ENCODE data around the gene MYH14. TPM values are rescaled to one million over a fixed set of nuclear protein-coding genes. Genes with fewer than 3 reads are reported as not detected.
A peak's percentile ranks its signal among the peaks of the same experiment; 100 is the strongest.

Gene MYH14
- total and polyA plus RNA-seq, 2 of the 13 experiments (the other 11 are each of a cell fraction or from before 2014, with no cell fraction given), result 5.5 to 5.8 TPM

DNA sequence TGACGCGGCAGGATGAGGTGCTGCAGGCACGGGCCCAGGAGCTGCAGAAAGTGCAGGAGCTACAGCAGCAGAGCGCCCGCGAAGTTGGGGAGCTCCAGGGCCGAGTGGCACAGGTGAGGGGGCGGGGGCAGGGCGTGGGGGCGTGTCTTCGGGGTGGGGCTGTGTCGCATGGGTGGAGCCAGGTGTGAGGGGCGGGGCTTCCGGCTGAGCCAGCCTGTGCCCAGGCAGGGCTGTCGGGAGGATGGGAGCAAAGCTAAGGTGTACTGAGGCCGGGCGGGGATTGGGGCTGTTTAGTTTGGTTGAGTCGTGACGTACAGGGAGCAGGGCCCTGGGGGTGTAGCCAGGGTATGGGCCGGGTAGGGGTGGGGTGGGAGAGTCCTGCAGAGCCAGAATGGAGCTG lies 63.5 kb downstream of the MYH14 start:
- no peak for DNase-seq (ENCODE audit: low spot score)

More for the DNA sequence above, 63.5 kb downstream of the MYH14 start:
- 78% methylated on average over 14 of the region's 20 CpGs for WGBS (ENCODE audit: low lambda C conversion rate)
- Histone ChIP-seq H3K4me2 (ENCODE audit: low read depth, low read length) (peak overlapping the region; percentile 23; the same call in 1 of the 2 replicates), H3K36me3 (replicated peaks in 1 of 2; ENCODE audit: control insufficient read depth in 1 of 2, insufficient read depth in 2 of 2, low read length in 2 of 2) (peaks cover 0 to 2% of the 10 kb centered on the region in 2 experiments; a peak in 3 of 5 replicates), H3K27ac (ENCODE audit: extremely low read length, insufficient read depth, low read length) (no peak overlapping the region), H4K20me1 (ENCODE audit: insufficient read depth, low read length) (no peaks in the 10 kb centered on the region), H3K9me3 (ENCODE audit: low read length) (no peaks in the 10 kb centered on the region), H3K4me3 (replicated peaks in 1 of 3; ENCODE audit: insufficient read depth in 1 of 3, low read depth in 2 of 3, low read length in 3 of 3) (no peak overlapping the region), H3K9ac (ENCODE audit: insufficient read depth, low read depth, low read length) (no peak overlapping the region), H3K27me3 (ENCODE audit: control insufficient read depth in 1 of 2, insufficient read depth in 2 of 2, low read length in 2 of 2) (no peaks in the 10 kb centered on the region), H3K4me1 (ENCODE audit: insufficient read depth, low read length) (peaks cover 12% of the 10 kb centered on the region), H3K79me2 (ENCODE audit: insufficient read depth, low read length) (no peaks in the 10 kb centered on the region), H2AFZ (ENCODE audit: low read length) (no peak overlapping the region)
- TF ChIP-seq HNRNPK (IDR thresholded peaks at IDR 0.05; ENCODE audit: low read depth, low read length, poor library complexity, severe bottlenecking) (no peak), ZFP91 (CRISPR knock-in tag; IDR thresholded peaks at IDR 0.05; ENCODE audit: borderline replicate concordance) (no peak), GABPB1 (CRISPR knock-in tag; IDR thresholded peaks at IDR 0.05) (no peak), EEA1 (CRISPR knock-in tag; IDR thresholded peaks at IDR 0.05; ENCODE audit: borderline replicate concordance) (no peak), PTBP1 (IDR thresholded peaks at IDR 0.05; ENCODE audit: low read depth, low read length, poor library complexity, severe bottlenecking) (no peak), ZNF788 (CRISPR knock-in tag; IDR thresholded peaks at IDR 0.05; ENCODE audit: borderline replicate concordance) (no peak), RNF2 (conservative IDR thresholded peaks at IDR 0.05; ENCODE audit: low read depth) (no peak), U2AF1 (optimal IDR thresholded peaks at IDR 0.05; ENCODE audit: low read depth, low read length) (no peak), ZNF777 (CRISPR knock-in tag; IDR thresholded peaks at IDR 0.05) (no peak), ZSCAN31 (CRISPR knock-in tag; IDR thresholded peaks at IDR 0.05; ENCODE audit: low read depth) (no peak), PCBP1 (IDR thresholded peaks at IDR 0.05; ENCODE audit: borderline replicate concordance, low read depth, low read length) (no peak), ZNF160 (CRISPR knock-in tag; IDR thresholded peaks at IDR 0.05) (no peak), ZNF749 (CRISPR knock-in tag; IDR thresholded peaks at IDR 0.05; ENCODE audit: borderline replicate concordance) (no peak), ZNF614 (CRISPR knock-in tag; IDR thresholded peaks at IDR 0.05; ENCODE audit: borderline replicate concordance) (no peak), ZFP41 (CRISPR knock-in tag; IDR thresholded peaks at IDR 0.05; ENCODE audit: borderline replicate concordance) (no peak), ZNF333 (CRISPR knock-in tag; IDR thresholded peaks at IDR 0.05; ENCODE audit: borderline replicate concordance) (no peak), MNT (IDR thresholded peaks at IDR 0.05) (no peak), ZNF883 (CRISPR knock-in tag; IDR thresholded peaks at IDR 0.05; ENCODE audit: not compliant biosample characterization) (no peak), HNF4G (IDR thresholded peaks at IDR 0.05; ENCODE audit: borderline replicate concordance, low read depth, low read length) (no peak), HNF4G (CRISPR knock-in tag; IDR thresholded peaks at IDR 0.05; ENCODE audit: borderline replicate concordance, low read depth) (no peak)
- TF ChIP-seq, protein P1, sequence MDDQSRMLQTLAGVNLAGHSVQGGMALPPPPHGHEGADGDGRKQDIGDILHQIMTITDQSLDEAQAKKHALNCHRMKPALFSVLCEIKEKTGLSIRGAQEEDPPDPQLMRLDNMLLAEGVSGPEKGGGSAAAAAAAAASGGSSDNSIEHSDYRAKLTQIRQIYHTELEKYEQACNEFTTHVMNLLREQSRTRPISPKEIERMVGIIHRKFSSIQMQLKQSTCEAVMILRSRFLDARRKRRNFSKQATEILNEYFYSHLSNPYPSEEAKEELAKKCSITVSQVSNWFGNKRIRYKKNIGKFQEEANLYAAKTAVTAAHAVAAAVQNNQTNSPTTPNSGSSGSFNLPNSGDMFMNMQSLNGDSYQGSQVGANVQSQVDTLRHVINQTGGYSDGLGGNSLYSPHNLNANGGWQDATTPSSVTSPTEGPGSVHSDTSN (CRISPR knock-in tag; IDR thresholded peaks at IDR 0.05; ENCODE audit: borderline replicate concordance), result no peak
- ATAC-seq (peak; percentile 24; the same call in 2 of the 3 replicates), FAIRE-seq (no peak)
- intact Hi-C loops (cut with micrococcal nuclease; ENCODE audit: unreplicated experiment), result no loop called here
- POLR2A ChIA-PET, result no interaction called here
- CTCF ChIA-PET (ENCODE audit: low intra/inter-chr PET ratio, low total read pairs), result no interaction called here
- in situ Hi-C loops (cut with HindIII; ENCODE audit: extremely low pct_ligation_motif_present, low pct_unique_long_range_greater_than_20kb), result no loop called here
- BruUV-seq (replicated peaks), result no TSS peak
